Chondrocyte (in vitro differentiated cells): ENCODE measurements around the gene CHRNA7. TPM values are rescaled to one million over a fixed set of nuclear protein-coding genes. Genes with fewer than 3 reads are reported as not detected.
A peak's percentile ranks its signal among the peaks of the same experiment; 100 is the strongest.

Experiments
- DNase-seq: peaks from one replicate; pipeline ENCODE4 v3.0.0; 2021; ENCODE audit warnings: mixed read lengths, low spot score
- H3K27ac Mint-ChIP-seq: one replicate; pipeline ENCODE4 v1.8.0; 2021; ENCODE audit warnings: mild to moderate bottlenecking, moderate library complexity, mixed read lengths; ENCODE audit not compliant: unreplicated experiment
- H3K27me3 Mint-ChIP-seq: 2 replicates; pipeline ENCODE4 v1.8.0; 2021; ENCODE audit warnings: low read depth, mixed read lengths
- H3K36me3 Mint-ChIP-seq: 2 replicates; pipeline ENCODE4 v1.8.0; 2021; ENCODE audit warnings: low read depth, mixed read lengths
- H3K4me1 Mint-ChIP-seq: 2 replicates; pipeline ENCODE4 v1.8.0; 2021; ENCODE audit warnings: low read depth, mild to moderate bottlenecking, mixed read lengths
- H3K4me3 Mint-ChIP-seq: one replicate; pipeline ENCODE4 v1.8.0; 2021; ENCODE audit warnings: mild to moderate bottlenecking, moderate library complexity, mixed read lengths; ENCODE audit not compliant: unreplicated experiment
- H3K9me3 Mint-ChIP-seq: 2 replicates; pipeline ENCODE4 v1.8.0; 2021; ENCODE audit warnings: low read depth, mixed read lengths
- total RNA-seq: library from RNA; stranded (reverse); gene quantifications from 3 replicates; pipeline ENCODE4 v1.2.1, GENCODE V29; 2021
- TF ChIP-seq, protein P1 (sequence below): fragments of 200-600 bp; sonication (generic); IDR thresholded peaks from 2 replicates; pipeline ENCODE4 v1.5.0; 2021; ENCODE audit warnings: antibody characterized with exemption, mild to moderate bottlenecking, moderate library complexity

Gene CHRNA7
- total RNA-seq, 1 donor from 2014 or later = 1.5 TPM

- Mint-ChIP-seq H3K9me3 (no peaks in the 10 kb centered on the region), H3K36me3 (no peaks in the 10 kb centered on the region), H3K4me1 (peaks cover 14% of the 10 kb centered on the region), H3K4me3 (peak overlapping the region; percentile 76), H3K27ac (no peak overlapping the region), H3K27me3 (peaks cover 53% of the 10 kb centered on the region)
- TF ChIP-seq, protein P1, sequence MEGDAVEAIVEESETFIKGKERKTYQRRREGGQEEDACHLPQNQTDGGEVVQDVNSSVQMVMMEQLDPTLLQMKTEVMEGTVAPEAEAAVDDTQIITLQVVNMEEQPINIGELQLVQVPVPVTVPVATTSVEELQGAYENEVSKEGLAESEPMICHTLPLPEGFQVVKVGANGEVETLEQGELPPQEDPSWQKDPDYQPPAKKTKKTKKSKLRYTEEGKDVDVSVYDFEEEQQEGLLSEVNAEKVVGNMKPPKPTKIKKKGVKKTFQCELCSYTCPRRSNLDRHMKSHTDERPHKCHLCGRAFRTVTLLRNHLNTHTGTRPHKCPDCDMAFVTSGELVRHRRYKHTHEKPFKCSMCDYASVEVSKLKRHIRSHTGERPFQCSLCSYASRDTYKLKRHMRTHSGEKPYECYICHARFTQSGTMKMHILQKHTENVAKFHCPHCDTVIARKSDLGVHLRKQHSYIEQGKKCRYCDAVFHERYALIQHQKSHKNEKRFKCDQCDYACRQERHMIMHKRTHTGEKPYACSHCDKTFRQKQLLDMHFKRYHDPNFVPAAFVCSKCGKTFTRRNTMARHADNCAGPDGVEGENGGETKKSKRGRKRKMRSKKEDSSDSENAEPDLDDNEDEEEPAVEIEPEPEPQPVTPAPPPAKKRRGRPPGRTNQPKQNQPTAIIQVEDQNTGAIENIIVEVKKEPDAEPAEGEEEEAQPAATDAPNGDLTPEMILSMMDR = no peak
- DNase-seq = no peak
Measured at GRCh38 chr15:32028921-32029320, 1.4 kb upstream of the CHRNA7 start.

- no peak for DNase-seq
- peak overlapping the region; percentile 76 for H3K4me3 Mint-ChIP-seq
- TF ChIP-seq, protein P1 = peak; percentile 66
- no peaks in the 10 kb centered on the region for H3K9me3 Mint-ChIP-seq
- no peaks in the 10 kb centered on the region for H3K36me3 Mint-ChIP-seq
- no peak overlapping the region for H3K27ac Mint-ChIP-seq
- H3K4me1 Mint-ChIP-seq = peaks cover 14% of the 10 kb centered on the region
- H3K27me3 Mint-ChIP-seq = peaks cover 53% of the 10 kb centered on the region
Measured at GRCh38 chr15:32029409-32029861, 880 bp upstream of the CHRNA7 start.

- Mint-ChIP-seq H3K27me3 (peaks cover 48% of the 10 kb centered on the region), H3K9me3 (no peaks in the 10 kb centered on the region)
Measured at GRCh38 chr15:32030795-32031194, 480 bp downstream of the CHRNA7 start.

DNA sequence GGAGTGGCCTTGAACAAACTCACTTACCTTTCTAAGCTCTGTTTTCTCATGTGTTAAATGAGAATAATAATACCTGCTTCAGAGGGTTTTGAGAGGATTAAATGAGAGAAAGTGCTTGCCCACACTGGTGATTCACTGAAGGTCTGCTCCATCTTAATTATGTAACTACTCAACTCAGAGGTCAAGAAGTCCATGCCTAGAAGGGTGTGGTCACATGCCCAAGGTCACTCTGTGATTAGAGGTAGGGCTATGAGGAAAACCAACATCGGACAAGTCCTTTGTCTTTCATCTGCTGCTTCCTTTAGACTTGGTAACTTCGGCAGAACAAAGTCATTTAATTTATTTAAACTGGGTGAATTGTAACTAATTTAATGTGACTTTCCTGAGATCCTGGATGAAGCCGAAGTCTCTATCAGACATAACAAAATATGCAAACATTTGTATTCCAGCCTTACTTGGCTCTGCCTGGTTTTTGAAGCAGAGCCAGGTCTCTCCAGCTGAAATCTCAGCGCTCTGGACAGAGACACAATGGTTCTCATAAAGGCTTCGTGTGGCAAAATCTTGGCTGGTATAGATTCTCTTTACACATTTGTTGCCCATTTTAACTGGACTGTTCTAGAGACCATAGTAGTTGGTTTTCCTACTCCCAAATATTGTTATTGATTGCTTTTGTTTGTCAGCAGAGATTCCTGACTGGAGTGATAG lies 3.0 kb downstream of the CHRNA7 start:
- H3K36me3 Mint-ChIP-seq = no peaks in the 10 kb centered on the region

More at GRCh38 chr15:32030795-32031194, 480 bp downstream of the CHRNA7 start:
- Mint-ChIP-seq H3K4me3 (peak overlapping the region; percentile 69), H3K4me1 (peaks cover 14% of the 10 kb centered on the region), H3K36me3 (no peaks in the 10 kb centered on the region), H3K27ac (no peak overlapping the region)
- TF ChIP-seq, protein P1 = no peak
- DNase-seq = no peak

GRCh38 chr15:32034106-32034505 lies 3.8 kb downstream of the CHRNA7 start:
- no peaks in the 10 kb centered on the region for H3K36me3 Mint-ChIP-seq
- peaks cover 14% of the 10 kb centered on the region for H3K4me1 Mint-ChIP-seq
- no peaks in the 10 kb centered on the region for H3K9me3 Mint-ChIP-seq
- TF ChIP-seq, protein P1 = no peak
- H3K4me3 Mint-ChIP-seq = no peak overlapping the region
- no peak for DNase-seq
- H3K27ac Mint-ChIP-seq = no peak overlapping the region
- peaks cover 34% of the 10 kb centered on the region for H3K27me3 Mint-ChIP-seq

More for the DNA sequence above, 3.0 kb downstream of the CHRNA7 start:
- H3K4me1 Mint-ChIP-seq = peaks cover 14% of the 10 kb centered on the region
- peaks cover 40% of the 10 kb centered on the region for H3K27me3 Mint-ChIP-seq
- no peak for DNase-seq
- H3K9me3 Mint-ChIP-seq = no peaks in the 10 kb centered on the region
- TF ChIP-seq, protein P1 = no peak
- H3K27ac Mint-ChIP-seq = no peak overlapping the region
- no peak overlapping the region for H3K4me3 Mint-ChIP-seq
